GM12801 (cell line): Measurements from ENCODE around the gene PRUNE2.

Experiments
- CTCF ChIP-seq: IDR thresholded peaks from one replicate; pipeline ENCODE4 v1.5.1; 2011; ENCODE audit warnings: control low read depth; ENCODE audit not compliant: insufficient read length; ENCODE audit errors: extremely low read depth

PRUNE2 gene

GRCh38 chr9:76629205-76629990, 276.5 kb downstream of the PRUNE2 start:
- TF ChIP-seq CTCF = no peak

GRCh38 chr9:76628155-76628554, 277.8 kb downstream of the PRUNE2 start:
- TF ChIP-seq CTCF = no peak

GRCh38 chr9:76626980-76627379, 278.9 kb downstream of the PRUNE2 start:
- no peak for TF ChIP-seq CTCF

GRCh38 chr9:76626141-76626540, 279.8 kb downstream of the PRUNE2 start:
- TF ChIP-seq CTCF = no peak

GRCh38 chr9:76624391-76625048, 281.4 kb downstream of the PRUNE2 start:
- TF ChIP-seq CTCF = no peak

GRCh38 chr9:76620996-76621395, 284.9 kb downstream of the PRUNE2 start:
- TF ChIP-seq CTCF = no peak

GRCh38 chr9:76620581-76620980, 285.3 kb downstream of the PRUNE2 start:
- TF ChIP-seq CTCF = no peak
